Stimulated activated CD4-positive, alpha-beta T cell treated with anti-CD3 and anti-CD28 coated beads, Interleukin-2, amount 100 ng/mL, for 4 hours (primary cell): ENCODE measurements around the gene RAB6C.
"Not testable (repeated sequence)": the region's sequence is repeated elsewhere in the genome, so short reads cannot be mapped to it uniquely, and the experiment has no call there.

Experiments
- DNase-seq: peaks from one replicate; pipeline ENCODE4 v3.0.0-alpha.2; 2020; ENCODE audit warnings: low read depth

Gene RAB6C

GRCh38 chr2:129996657-129997237, 17.3 kb downstream of the RAB6C start:
- DNase-seq, result not testable (repeated sequence)

DNA sequence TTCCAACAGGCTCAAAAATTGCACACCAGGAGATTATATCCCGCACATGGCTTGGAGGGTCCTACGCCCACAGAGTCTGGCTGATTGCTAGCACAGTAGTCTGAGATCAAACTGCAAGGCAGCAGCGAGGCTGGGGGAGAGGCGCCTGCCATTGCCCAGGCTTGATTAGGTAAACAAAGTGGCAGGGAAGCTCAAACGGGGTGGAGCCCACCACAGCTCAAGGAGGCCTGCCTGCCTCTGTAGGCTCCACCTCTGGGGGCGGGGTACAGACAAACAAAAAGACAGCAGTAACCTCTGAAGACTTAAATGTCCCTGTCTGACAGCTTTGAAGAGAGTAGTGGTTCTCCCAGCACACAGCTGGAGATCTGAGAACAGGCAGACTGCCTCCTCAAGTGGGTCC, 19.3 kb downstream of the RAB6C start:
- not testable (repeated sequence) for DNase-seq

- DNase-seq, result not testable (repeated sequence)
Observed at GRCh38 chr2:130005862-130006261, 26.4 kb downstream of the RAB6C start.

GRCh38 chr2:130016701-130017100, 37.2 kb downstream of the RAB6C start:
- DNase-seq, result not testable (repeated sequence)

DNA sequence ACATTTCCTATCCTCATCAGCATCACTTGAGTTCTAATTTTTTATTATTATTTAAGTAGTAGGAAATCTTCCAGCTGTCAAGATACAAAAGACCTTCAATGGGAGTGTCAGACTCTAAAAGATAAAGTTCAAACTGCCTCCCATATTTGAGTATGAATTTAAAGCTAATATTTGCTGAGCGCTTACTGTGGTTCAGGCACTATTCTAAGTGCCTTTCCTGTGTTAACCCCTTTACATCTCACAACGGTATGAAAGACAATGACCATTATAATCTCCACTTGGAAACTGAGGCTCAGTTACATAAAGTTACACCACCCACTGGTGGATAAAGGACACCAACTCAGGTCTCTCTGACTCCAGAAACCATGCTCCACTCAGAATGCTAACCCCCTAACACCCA, 39.9 kb downstream of the RAB6C start:
- DNase-seq, result no peak

- not testable (repeated sequence) for DNase-seq
Observed at GRCh38 chr2:130020069-130020468, 40.6 kb downstream of the RAB6C start.

DNA sequence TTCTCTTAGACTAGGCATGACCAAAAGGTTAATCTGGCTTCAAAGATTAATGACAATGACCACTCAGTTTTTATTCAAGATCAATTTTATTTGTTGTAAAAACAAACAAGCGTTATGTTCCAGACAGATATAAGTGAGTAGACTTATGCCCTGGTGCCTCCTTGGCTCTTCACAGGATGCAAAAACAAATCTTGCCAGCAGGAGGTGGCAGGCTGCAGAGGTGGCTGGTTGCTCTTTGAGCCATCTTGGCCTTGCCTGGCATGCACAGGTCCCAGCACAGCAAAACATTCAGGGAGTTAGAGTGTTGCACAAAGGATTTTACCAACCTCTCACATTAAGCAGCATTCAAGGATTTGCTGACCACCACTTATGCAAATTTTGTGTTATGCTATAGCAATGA, 46.5 kb downstream of the RAB6C start:
- DNase-seq, result not testable (repeated sequence)
